BJ (cell line): ENCODE results near the gene ATAD3A. TPM values are rescaled to one million over a fixed set of nuclear protein-coding genes. Genes with fewer than 3 reads are reported as not detected.

Experiments
- CTCF ChIA-PET: fragments of 350-600 bp; formaldehyde crosslinking; extraction: SDS; loops from one replicate; lab custom pipeline; 2021; ENCODE audit warnings: antibody characterized with exemption, inconsistent platforms; lab: Yijun Ruan, JAX
- POLR2A ChIA-PET: fragments of 300-600 bp; sonication (Branson Sonifier 250); formaldehyde crosslinking; extraction: SDS; loops from one replicate; lab custom pipeline; 2021; ENCODE audit warnings: antibody characterized with exemption; lab: Charles Lee
- DNase-seq: peaks from one replicate; pipeline ENCODE4 v3.0.0-alpha.2; 2011; ENCODE audit warnings: low read depth
- H3K27me3 ChIP-seq: 2 replicates; pipeline ENCODE4 v1.6.0; 2011; ENCODE audit warnings: low read length; ENCODE audit not compliant: control insufficient read depth, insufficient read depth
- H3K36me3 ChIP-seq: 2 replicates; pipeline ENCODE4 v1.5.1; 2011; ENCODE audit warnings: low read length; ENCODE audit not compliant: control insufficient read depth, insufficient read depth
- H3K4me3 ChIP-seq: 2 replicates; pipeline ENCODE4 v1.5.1; 2011; ENCODE audit warnings: low read depth, mild to moderate bottlenecking, control low read depth, low read length
- polyA plus RNA-seq: library from polyadenylated mRNA; depleted of rRNA; stranded (reverse); fragments of >200 nt; gene quantifications from 2 replicates; pipeline ENCODE4 v1.2.3, GENCODE V29; 2011
- TF ChIP-seq, protein P1 (sequence below): IDR thresholded peaks from 2 replicates; pipeline ENCODE4 v1.5.1; 2011; ENCODE audit warnings: low read depth, mild to moderate bottlenecking, control low read depth, inconsistent platforms, low read length, moderate library complexity; ENCODE audit not compliant: insufficient read depth

ATAD3A gene
- polyA plus RNA-seq, 1 experiment = 19.7 TPM

GRCh38 chr1:1560178-1560577, 48.2 kb downstream of the ATAD3A start:
- ChIA-PET POLR2A (no interaction called here), CTCF (no interaction called here)
- H3K27me3 ChIP-seq = no peaks in the 10 kb centered on the region
- H3K4me3 ChIP-seq = no peak overlapping the region
- TF ChIP-seq, protein P1, sequence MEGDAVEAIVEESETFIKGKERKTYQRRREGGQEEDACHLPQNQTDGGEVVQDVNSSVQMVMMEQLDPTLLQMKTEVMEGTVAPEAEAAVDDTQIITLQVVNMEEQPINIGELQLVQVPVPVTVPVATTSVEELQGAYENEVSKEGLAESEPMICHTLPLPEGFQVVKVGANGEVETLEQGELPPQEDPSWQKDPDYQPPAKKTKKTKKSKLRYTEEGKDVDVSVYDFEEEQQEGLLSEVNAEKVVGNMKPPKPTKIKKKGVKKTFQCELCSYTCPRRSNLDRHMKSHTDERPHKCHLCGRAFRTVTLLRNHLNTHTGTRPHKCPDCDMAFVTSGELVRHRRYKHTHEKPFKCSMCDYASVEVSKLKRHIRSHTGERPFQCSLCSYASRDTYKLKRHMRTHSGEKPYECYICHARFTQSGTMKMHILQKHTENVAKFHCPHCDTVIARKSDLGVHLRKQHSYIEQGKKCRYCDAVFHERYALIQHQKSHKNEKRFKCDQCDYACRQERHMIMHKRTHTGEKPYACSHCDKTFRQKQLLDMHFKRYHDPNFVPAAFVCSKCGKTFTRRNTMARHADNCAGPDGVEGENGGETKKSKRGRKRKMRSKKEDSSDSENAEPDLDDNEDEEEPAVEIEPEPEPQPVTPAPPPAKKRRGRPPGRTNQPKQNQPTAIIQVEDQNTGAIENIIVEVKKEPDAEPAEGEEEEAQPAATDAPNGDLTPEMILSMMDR = no peak
- no peak for DNase-seq
- peaks cover 17% of the 10 kb centered on the region for H3K36me3 ChIP-seq

- Histone ChIP-seq H3K27me3 (no peaks in the 10 kb centered on the region), H3K36me3 (peaks cover 21% of the 10 kb centered on the region), H3K4me3 (no peak overlapping the region)
- ChIA-PET CTCF (no interaction called here), POLR2A (no interaction called here)
- TF ChIP-seq, protein P1 = no peak
- no peak for DNase-seq
Observed at GRCh38 chr1:1561801-1562470, 50.0 kb downstream of the ATAD3A start.

DNA sequence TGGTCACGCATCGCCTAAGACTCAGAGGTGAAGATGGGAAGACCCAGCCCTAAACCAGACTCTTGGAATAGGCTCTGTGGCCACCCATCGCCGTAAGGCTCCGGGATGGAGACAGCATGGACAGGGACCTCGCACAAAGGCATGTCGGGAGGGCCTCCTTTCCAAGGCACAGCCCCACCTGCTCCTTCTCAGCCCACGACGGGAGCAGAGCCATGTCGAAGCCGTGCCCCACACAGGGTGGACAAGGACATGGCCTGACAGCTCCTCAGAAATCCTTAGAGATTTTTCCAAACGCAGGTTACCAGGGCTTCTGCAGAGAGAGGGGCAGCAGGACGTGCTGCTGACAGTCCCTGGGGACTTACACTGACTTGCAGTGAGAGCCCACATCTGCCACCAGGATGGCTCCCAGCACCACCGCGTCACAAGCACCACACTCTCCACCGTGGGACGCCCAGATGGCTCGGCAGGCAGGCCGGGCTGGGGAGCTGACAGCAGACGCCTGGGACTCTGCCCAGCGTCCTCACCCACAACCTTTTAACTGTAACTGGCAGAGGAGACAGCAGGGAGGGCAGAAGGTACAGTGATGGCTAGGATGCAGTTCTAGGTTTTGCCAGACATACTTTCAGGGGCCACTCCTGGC, 50.7 kb downstream of the ATAD3A start:
- POLR2A ChIA-PET = no interaction called here
- peaks cover 21% of the 10 kb centered on the region for H3K36me3 ChIP-seq

DNA sequence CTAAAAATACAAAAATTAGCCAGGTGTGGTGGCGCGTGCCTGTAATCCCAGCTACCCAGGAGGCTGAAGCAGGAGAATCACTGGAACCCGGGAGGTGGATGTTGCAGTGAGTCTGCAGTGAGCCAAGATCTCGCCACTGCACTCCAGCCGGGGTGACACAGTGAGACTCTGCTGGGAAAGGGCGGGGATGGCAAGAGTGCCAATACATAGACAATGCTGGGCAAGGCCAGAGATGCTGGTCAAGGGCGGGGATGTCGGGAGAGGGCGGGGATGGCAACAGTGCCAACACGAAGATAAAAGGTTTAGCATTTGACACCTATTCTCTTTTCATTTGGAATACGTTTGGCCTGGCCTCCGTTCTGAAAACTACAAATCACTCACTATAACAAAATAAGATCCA, 51.7 kb downstream of the ATAD3A start:
- TF ChIP-seq, protein P1 = no peak
- Histone ChIP-seq H3K4me3 (no peak overlapping the region), H3K36me3 (peaks cover 21% of the 10 kb centered on the region), H3K27me3 (no peaks in the 10 kb centered on the region)
- ChIA-PET POLR2A (no interaction called here), CTCF (interaction anchor here (1.0 kb wide), 1 partner anchor 8 kb away, joined by 3 read pairs; no protein-coding TSS in a partner anchor)
- DNase-seq = no peak

More for the DNA sequence above, 50.7 kb downstream of the ATAD3A start:
- TF ChIP-seq, protein P1 = no peak
- DNase-seq = no peak
- no peaks in the 10 kb centered on the region for H3K27me3 ChIP-seq
- CTCF ChIA-PET = interaction anchor here (1.0 kb wide), 1 partner anchor 9 kb away, joined by 3 read pairs; no protein-coding TSS in a partner anchor
- no peak overlapping the region for H3K4me3 ChIP-seq

DNA sequence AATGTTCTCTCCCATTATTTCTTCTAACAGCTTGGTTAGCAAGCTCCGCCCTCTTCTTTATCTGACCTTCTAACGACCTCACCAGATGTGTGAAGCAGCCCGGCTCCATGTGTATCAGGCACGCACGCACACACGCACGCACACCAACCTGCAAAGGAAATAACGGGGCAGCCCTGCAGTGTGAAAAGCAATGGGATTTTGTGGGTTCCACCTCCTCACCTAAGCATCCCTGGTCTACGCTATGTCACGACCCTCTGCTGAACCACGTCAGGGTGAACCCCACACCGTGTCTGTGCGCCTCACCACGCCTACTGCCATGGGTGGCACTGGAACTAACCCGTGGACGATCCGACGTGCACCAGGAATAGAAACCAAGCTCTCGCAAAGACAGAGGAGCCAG, 52.3 kb downstream of the ATAD3A start:
- Histone ChIP-seq H3K27me3 (no peaks in the 10 kb centered on the region), H3K36me3 (peaks cover 21% of the 10 kb centered on the region)
- CTCF ChIA-PET = no interaction called here

More for the DNA sequence above, 52.3 kb downstream of the ATAD3A start:
- DNase-seq = no peak
- H3K4me3 ChIP-seq = no peak overlapping the region
- POLR2A ChIA-PET = no interaction called here
- TF ChIP-seq, protein P1 = no peak
